Lower leg skin (tissue), 3 donors: ENCODE measurements around the gene HOXC6.

ENCODE experiments used
- CTCF ChIP-seq, 3 donors: fragments of 450-650 bp; IDR thresholded peaks; one replicate each; pipeline ENCODE4 v1.5.1; 2016; ENCODE audit warnings: antibody characterized with exemption in 3 of 3, mild to moderate bottlenecking in 3 of 3, moderate library complexity in 2 of 3
- POLR2A ChIP-seq, 2 donors: fragments of 450-650 bp; IDR thresholded peaks; one replicate each; pipeline ENCODE4 v1.6.1; 2016 to 2017; ENCODE audit warnings: antibody characterized with exemption in 2 of 2, mild to moderate bottlenecking in 1 of 2, moderate library complexity in 1 of 2

DNA sequence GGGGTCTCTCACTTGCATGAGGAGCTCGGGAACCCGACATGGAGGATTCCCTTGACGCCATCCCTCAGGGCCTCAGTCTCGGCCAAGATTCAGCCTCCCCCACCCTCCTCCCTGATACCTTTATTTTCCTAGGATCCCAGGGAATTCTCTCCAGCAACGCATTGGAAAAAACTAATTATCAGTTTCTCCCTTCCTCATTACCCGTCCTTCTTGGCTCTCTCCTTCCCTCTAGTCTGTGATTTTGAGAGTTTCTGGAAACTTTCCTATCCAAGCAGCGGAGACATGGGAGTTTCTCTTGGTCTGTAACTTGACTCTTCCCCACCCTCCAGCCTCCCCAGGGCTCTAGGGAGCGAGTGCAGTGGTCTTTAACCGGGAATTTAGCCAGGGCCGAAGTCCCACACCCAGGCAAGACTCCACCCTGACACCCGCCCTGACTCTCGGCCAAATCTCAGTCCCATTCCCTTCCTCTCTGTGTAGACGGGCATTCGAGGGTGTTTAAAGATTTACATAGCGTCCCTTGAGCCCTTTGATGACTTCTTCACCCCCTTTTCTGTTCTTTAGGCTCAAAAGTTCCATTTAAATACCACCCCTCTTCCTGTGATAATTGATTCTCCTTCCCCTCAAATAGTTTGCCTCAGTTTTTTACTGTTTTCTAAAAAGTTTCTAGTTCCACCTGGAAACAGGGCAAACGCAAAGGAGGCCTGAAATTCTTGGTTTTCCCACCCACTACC is 11.3 kb downstream of the HOXC6 start:
- TF ChIP-seq CTCF (IDR thresholded peaks at IDR 0.05) (no peak), POLR2A (IDR thresholded peaks at IDR 0.05) (no peak)
